Measurements from ENCODE around the gene SOX9.

Gene SOX9

DNA sequence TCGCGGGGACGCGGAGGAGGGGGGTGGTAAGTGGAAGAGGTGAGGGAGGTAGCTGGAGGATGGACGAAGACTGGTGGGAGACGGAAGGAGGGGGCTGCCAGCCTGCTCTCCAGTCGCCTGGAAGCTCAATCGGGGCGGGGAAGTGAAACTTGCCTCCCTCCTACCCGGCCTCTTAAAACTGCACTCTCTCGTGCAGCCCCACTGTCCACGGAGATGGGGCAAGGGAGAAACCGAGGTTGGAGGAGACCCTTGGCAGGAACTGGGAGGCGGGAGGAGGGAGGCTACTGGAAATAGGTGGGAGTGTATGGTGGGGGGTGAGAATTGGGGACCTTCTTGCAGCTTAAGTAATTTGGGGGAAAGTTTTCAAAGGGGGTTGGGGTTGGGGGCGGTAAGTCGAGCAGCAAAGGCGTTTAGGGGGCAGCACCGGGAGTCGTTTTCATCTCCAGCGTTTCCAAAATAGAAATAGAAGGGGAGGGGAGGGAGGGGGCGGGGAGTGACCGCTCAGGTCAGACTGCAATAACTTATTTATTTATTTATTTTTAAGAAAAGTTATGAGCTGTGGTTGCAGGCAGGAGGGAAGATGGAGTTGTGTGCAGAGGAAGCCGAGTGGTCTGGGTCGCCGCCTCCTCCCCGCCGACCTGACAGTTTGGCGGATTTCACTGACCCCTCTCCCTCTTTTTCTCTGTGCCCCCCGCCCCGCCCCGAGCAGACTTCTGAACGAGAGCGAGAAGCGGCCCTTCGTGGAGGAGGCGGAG is 1.4 kb downstream of the SOX9 start:
- peak overlapping the region; percentile 75 for H3K4me3 ChIP-seq (ENCODE audit: low read depth, low read length)
- TF ChIP-seq, protein P1, sequence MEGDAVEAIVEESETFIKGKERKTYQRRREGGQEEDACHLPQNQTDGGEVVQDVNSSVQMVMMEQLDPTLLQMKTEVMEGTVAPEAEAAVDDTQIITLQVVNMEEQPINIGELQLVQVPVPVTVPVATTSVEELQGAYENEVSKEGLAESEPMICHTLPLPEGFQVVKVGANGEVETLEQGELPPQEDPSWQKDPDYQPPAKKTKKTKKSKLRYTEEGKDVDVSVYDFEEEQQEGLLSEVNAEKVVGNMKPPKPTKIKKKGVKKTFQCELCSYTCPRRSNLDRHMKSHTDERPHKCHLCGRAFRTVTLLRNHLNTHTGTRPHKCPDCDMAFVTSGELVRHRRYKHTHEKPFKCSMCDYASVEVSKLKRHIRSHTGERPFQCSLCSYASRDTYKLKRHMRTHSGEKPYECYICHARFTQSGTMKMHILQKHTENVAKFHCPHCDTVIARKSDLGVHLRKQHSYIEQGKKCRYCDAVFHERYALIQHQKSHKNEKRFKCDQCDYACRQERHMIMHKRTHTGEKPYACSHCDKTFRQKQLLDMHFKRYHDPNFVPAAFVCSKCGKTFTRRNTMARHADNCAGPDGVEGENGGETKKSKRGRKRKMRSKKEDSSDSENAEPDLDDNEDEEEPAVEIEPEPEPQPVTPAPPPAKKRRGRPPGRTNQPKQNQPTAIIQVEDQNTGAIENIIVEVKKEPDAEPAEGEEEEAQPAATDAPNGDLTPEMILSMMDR (conservative IDR thresholded peaks at IDR 0.05; ENCODE audit: low read depth, low read length) = no peak
- DNase-seq (ENCODE audit: low read depth) = peak; percentile 40

DNA sequence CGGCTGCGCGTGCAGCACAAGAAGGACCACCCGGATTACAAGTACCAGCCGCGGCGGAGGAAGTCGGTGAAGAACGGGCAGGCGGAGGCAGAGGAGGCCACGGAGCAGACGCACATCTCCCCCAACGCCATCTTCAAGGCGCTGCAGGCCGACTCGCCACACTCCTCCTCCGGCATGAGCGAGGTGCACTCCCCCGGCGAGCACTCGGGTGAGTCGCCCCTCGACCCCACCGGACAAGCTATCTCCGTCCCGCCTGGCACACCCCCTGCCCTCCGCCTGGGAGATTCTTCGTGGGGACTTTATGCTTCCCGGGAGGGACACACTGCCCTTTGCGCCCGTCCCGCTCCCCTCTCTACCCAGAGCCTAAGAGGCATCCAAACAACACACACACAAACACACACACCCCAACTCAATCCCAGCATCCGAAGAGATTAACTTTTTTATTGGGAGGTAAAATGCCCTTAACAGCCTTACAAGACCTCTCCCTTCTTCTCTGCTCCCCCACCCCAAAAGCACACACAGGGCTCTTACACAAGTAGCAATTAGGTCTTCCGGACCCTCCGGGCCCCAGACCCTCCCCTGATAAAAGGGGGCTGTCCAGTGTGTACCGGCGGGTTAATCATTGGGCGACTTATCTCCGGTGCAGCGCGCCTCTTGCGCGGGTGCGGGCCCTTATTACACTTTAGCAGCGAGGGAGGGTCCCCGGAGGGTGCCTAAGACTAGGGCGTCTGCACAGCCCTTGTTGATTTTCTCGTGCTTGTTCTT is 2.1 kb downstream of the SOX9 start:
- DNase-seq (ENCODE audit: low read depth) = peak; percentile 65
- H3K4me3 ChIP-seq (ENCODE audit: low read depth, low read length) = peak overlapping the region; percentile 75
- TF ChIP-seq, protein P1 (conservative IDR thresholded peaks at IDR 0.05; ENCODE audit: low read depth, low read length) = no peak

DNA sequence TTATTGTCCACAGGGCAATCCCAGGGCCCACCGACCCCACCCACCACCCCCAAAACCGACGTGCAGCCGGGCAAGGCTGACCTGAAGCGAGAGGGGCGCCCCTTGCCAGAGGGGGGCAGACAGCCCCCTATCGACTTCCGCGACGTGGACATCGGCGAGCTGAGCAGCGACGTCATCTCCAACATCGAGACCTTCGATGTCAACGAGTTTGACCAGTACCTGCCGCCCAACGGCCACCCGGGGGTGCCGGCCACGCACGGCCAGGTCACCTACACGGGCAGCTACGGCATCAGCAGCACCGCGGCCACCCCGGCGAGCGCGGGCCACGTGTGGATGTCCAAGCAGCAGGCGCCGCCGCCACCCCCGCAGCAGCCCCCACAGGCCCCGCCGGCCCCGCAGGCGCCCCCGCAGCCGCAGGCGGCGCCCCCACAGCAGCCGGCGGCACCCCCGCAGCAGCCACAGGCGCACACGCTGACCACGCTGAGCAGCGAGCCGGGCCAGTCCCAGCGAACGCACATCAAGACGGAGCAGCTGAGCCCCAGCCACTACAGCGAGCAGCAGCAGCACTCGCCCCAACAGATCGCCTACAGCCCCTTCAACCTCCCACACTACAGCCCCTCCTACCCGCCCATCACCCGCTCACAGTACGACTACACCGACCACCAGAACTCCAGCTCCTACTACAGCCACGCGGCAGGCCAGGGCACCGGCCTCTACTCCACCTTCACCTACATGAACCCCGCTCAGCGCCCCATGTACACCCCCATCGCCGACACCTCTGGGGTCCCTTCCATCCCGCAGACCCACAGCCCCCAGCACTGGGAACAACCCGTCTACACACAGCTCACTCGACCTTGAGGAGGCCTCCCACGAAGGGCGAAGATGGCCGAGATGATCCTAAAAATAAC is 3.0 kb downstream of the SOX9 start:
- TF ChIP-seq, protein P1 (conservative IDR thresholded peaks at IDR 0.05; ENCODE audit: low read depth, low read length) = no peak
- H3K4me3 ChIP-seq (ENCODE audit: low read depth, low read length) = peak overlapping the region; percentile 4

DNA sequence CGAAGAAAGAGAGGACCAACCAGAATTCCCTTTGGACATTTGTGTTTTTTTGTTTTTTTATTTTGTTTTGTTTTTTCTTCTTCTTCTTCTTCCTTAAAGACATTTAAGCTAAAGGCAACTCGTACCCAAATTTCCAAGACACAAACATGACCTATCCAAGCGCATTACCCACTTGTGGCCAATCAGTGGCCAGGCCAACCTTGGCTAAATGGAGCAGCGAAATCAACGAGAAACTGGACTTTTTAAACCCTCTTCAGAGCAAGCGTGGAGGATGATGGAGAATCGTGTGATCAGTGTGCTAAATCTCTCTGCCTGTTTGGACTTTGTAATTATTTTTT is 3.6 kb downstream of the SOX9 start:
- no peak overlapping the region for H3K4me3 ChIP-seq (ENCODE audit: low read depth, low read length)
- no peak for DNase-seq (ENCODE audit: low read depth)
- TF ChIP-seq, protein P1 (conservative IDR thresholded peaks at IDR 0.05; ENCODE audit: low read depth, low read length) = no peak

More for the DNA sequence above, 3.0 kb downstream of the SOX9 start:
- DNase-seq (ENCODE audit: low read depth) = no peak

DNA sequence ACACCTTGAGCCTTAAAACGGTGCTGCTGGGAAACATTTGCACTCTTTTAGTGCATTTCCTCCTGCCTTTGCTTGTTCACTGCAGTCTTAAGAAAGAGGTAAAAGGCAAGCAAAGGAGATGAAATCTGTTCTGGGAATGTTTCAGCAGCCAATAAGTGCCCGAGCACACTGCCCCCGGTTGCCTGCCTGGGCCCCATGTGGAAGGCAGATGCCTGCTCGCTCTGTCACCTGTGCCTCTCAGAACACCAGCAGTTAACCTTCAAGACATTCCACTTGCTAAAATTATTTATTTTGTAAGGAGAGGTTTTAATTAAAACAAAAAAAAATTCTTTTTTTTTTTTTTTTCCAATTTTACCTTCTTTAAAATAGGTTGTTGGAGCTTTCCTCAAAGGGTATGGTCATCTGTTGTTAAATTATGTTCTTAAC is 4.4 kb downstream of the SOX9 start:
- DNase-seq (ENCODE audit: low read depth) = no peak
- TF ChIP-seq, protein P1 (conservative IDR thresholded peaks at IDR 0.05; ENCODE audit: low read depth, low read length) = no peak
- no peak overlapping the region for H3K4me3 ChIP-seq (ENCODE audit: low read depth, low read length)

DNA sequence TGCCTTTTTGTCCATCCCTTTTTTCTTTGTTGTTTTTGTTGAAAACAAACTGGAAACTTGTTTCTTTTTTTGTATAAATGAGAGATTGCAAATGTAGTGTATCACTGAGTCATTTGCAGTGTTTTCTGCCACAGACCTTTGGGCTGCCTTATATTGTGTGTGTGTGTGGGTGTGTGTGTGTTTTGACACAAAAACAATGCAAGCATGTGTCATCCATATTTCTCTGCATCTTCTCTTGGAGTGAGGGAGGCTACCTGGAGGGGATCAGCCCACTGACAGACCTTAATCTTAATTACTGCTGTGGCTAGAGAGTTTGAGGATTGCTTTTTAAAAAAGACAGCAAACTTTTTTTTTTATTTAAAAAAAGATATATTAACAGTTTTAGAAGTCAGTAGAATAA is 4.9 kb downstream of the SOX9 start:
- TF ChIP-seq, protein P1 (conservative IDR thresholded peaks at IDR 0.05; ENCODE audit: low read depth, low read length) = no peak
- no peak for DNase-seq (ENCODE audit: low read depth)
- no peak overlapping the region for H3K4me3 ChIP-seq (ENCODE audit: low read depth, low read length)

Data from choroid plexus epithelial cell (primary cell).